ENCODE results near the gene DGKG.

DGKG gene

DNA sequence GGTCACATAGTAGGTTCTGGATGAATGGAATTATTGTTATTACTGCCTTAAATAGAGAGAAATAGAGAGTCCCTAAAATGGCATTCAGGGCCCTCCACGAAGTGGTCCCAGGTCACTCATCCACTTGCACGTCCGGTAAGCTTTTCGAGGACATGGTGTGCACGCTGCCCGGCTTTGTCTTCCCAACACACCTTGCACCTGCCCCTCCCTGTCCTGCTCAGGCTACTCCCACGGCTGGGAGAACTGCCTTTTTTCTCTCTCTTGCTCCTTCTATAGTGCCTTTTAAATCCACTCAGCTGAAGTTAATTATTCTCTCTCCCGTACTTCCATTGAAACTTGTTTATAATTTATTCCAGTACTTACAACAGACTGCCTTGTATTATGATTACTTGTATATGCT lies 5.6 kb upstream of the DGKG start:
- no peak for DNase-seq (ENCODE audit: low spot score)

DNA sequence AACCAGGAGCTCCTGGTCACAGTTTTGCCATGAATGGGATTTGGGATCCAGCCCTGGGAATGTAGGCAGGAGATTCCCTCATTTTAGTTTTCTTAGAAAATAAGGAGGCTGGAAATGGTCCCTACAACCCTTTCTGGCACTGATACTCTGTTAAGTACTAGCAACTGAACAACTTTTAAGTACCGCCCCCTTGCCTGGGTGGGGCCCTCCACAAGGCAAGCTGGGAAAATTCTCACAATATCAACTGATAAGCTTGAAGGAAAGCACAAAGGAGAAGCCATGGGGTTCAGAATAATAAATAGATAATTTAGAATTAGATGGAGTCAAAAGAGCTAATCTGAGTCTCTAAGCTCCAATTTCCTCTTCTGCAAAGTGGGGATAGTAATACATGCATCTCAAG lies 4.2 kb upstream of the DGKG start:
- no peak for DNase-seq (ENCODE audit: low spot score)

- DNase-seq (ENCODE audit: low spot score) = no peak
Observed at GRCh38 chr3:186365202-186365974, 3.4 kb upstream of the DGKG start.

DNA sequence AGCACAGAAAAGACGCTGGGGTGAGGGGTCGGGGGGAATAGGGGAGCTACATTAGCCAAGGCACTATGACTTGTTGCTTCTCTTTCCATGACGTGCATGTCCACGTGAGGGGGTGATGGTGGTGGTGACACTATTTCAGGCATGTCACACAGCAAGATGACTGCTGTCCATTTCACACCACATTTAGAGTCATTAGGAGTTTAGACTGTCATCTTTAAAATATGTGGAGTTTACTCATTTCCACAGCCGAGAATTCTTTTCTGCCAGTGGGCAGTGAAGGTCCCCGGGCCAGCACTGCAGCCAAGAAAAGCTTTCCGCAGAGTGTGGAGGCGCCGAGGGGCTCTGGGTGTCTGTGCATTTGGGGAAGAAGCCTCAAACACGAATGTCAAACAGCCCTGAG lies 954 bp upstream of the DGKG start:
- DNase-seq (ENCODE audit: low spot score) = no peak

GRCh38 chr3:186362537-186362842 lies 456 bp upstream of the DGKG start:
- DNase-seq (ENCODE audit: low spot score) = no peak

GRCh38 chr3:186361246-186361761 lies 730 bp downstream of the DGKG start:
- DNase-seq (ENCODE audit: low spot score) = no peak

- DNase-seq (ENCODE audit: low spot score) = no peak
Observed at GRCh38 chr3:186360779-186361178, 1.3 kb downstream of the DGKG start.

DNA sequence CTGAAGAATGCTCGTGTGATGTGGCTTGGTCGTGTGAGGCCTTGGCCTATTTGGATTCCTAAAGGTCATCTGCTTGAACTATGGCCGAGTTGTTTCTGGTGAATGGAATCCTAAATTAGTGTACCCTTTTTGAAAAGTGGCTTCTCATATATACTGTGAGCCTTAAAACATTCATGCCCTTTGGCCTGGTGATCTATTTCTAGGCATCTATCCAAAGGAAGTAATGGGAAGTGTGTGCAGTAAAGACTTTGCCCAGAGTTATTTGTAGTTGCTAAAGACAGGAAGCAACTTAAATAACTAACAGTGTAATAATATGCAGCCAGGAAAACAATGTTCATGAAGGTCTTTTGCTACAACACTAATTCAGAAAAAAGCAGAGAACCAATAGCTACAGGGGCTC lies 3.0 kb downstream of the DGKG start:
- no peak for DNase-seq (ENCODE audit: low spot score)

GRCh38 chr3:186356152-186356551 lies 5.9 kb downstream of the DGKG start:
- DNase-seq (ENCODE audit: low spot score) = no peak

- DNase-seq (ENCODE audit: low spot score) = no peak
Observed at GRCh38 chr3:186354100-186354499, 7.9 kb downstream of the DGKG start.

GRCh38 chr3:186352369-186352768 lies 9.7 kb downstream of the DGKG start:
- DNase-seq (ENCODE audit: low spot score) = no peak

- DNase-seq (ENCODE audit: low spot score) = no peak
Observed at GRCh38 chr3:186342197-186342596, 19.8 kb downstream of the DGKG start.

DNA sequence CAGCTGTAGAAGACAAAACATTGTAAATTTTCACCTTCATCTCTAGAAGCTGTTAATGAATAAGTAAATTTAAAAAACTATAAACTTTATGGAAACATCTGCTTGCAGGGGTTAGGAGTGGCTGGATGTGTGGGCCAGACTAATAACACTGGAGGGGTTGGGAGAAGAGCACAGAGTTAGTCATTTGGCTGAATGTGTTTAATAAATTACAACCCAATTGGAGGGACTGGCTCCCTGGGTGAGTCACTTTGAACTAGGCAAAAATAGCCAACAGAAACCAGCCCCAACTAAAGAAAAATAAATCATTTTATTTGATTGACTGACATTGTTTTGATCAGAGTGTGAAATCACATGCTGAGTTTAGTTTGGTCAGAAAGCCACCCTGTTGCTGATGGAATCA lies 21.8 kb downstream of the DGKG start:
- peak; percentile 52 for DNase-seq (ENCODE audit: low spot score)

DNA sequence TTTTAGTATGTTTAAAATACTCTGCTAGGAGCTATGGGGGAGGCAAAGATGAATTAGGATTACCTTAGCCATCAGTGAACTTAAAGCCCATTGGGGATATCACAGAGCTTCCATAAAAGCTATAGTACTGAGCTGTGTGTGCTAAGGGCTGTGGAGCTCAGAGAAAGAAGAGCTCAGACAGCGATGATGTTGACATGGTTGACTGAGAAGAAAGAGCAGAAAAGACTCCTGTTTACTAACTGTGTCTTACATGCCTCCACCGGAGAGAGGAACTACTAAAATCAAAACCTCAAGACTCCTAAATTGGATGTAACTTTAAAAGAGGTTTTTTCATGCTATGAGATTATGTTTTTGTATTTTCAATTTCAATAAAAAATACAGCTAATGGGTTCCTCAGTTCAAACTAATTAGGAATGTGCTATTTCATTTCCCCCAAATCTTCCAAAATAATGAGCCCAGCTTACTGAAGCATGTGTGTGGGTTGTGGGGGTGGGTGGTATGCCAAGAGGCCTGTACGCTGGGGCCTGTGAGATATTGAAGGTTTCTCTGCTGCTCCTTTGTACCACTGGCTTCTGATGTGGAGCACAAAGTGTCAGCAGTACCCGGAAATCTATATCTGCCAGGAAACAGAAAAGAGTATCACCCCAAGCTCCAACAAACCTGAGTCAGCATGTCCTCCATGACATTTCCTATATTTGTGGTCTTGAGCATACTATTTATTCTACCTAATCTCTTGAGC lies 22.7 kb downstream of the DGKG start:
- no peak for DNase-seq (ENCODE audit: low spot score)

GRCh38 chr3:186333256-186333655 lies 28.8 kb downstream of the DGKG start:
- no peak for DNase-seq (ENCODE audit: low spot score)

- no peak for DNase-seq (ENCODE audit: low spot score)
Observed at GRCh38 chr3:186330772-186331460, 31.1 kb downstream of the DGKG start.

DNA sequence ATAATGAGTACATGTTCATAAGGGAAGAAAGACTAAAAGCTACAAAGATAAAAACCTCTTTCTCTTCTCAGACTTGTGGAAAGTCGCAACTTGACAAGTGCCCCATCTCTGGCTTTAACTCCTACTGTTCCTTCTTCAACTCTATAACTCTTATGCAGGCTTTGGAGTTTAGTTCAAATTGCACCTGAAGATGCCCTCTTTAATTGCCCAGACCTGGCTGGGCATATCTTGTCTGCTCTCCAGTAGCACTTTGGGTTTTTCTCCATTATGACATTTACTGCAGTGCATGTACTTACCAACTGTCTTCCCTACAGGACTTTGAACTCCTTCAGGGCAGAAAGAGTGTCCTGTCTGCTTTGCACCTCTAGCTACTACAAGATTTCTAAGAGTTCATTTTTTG lies 32.4 kb downstream of the DGKG start:
- no peak for DNase-seq (ENCODE audit: low spot score)

DNA sequence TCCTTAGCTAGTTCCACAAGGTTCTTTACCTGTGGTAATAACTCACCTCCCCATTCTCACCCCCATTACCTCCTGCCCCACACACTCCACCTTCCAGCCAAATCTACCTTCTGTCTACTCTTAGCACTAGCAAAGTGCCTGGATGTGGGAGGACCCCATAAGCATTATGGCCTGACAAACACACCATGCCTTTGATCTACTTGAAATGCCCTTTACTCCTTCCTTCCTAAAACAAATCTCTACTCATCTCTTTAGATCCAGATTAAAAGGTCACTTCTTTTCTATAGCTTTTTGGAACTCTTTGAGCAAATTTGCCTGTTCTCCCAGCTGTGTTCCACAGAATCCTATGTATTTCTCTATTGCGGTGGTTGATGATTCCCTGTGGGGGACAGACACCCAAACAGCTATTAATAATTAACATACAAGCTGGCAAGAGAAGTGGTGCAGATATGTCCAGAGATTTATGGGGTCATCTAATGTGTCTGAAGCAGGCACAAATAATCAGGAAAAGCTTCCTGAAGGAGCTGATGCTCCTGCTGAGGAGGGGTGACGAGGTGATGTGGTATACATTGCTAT lies 34.0 kb downstream of the DGKG start:
- no peak for DNase-seq (ENCODE audit: low spot score)

- DNase-seq (ENCODE audit: low spot score) = no peak
Observed at GRCh38 chr3:186322761-186323160, 39.3 kb downstream of the DGKG start.

- DNase-seq (ENCODE audit: low spot score) = no peak
Observed at GRCh38 chr3:186321746-186322145, 40.3 kb downstream of the DGKG start.

GRCh38 chr3:186320862-186321568 lies 41.0 kb downstream of the DGKG start:
- DNase-seq (ENCODE audit: low spot score) = no peak

DNA sequence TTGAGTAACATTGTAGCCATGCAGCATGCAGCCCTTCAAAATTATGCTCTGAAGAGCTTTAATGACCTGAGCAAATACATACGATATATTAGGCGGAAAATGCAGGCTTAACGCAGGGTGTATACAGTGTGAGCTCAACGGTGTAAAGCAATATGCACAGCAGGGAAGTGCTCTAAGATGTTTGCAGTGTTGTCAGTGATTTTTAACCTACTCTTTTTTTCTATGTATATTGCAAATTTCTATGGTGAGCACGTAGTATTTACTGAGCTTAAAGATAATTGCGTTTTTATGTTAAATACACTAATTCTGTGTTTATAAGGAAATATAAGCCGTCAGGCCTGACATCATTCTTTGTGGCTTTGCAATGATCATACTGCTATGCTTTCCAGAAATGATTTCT lies 42.1 kb downstream of the DGKG start:
- DNase-seq (ENCODE audit: low spot score) = no peak

Measured in kidney tubule cell (primary cell).